Endodermal cell (in vitro differentiated cells): ENCODE data around the gene CDH23. TPM values are rescaled to one million over a fixed set of nuclear protein-coding genes. Genes with fewer than 3 reads are reported as not detected.
A peak's percentile ranks its signal among the peaks of the same experiment; 100 is the strongest.

Source experiments
- DNase-seq: peaks from one replicate; pipeline ENCODE4 v3.0.0-alpha.2; 2017
- H3K27ac ChIP-seq: 2 replicates; pipeline ENCODE4 v1.5.1; 2013; ENCODE audit warnings: mild to moderate bottlenecking, low read depth, low read length, moderate library complexity
- H3K27me3 ChIP-seq: 2 replicates; pipeline ENCODE4 v1.6.1; 2013; ENCODE audit warnings: mild to moderate bottlenecking, low read length, moderate library complexity; ENCODE audit not compliant: insufficient read depth, control insufficient read depth, poor library complexity, severe bottlenecking
- H3K36me3 ChIP-seq: 2 replicates; pipeline ENCODE4 v1.7.0; 2013; ENCODE audit warnings: mild to moderate bottlenecking, low read length, moderate library complexity; ENCODE audit not compliant: control insufficient read depth, insufficient read depth
- H3K4me1 ChIP-seq: one replicate; pipeline ENCODE4 v1.7.0; 2013; ENCODE audit warnings: low read length; ENCODE audit not compliant: control insufficient read depth, insufficient read depth
- H3K4me3 ChIP-seq: 2 replicates; pipeline ENCODE4 v1.5.1; 2013; ENCODE audit warnings: mild to moderate bottlenecking, low read length, moderate library complexity
- H3K9ac ChIP-seq: 2 replicates; pipeline ENCODE4 v1.6.1; 2013; ENCODE audit warnings: mild to moderate bottlenecking, low read length, moderate library complexity; ENCODE audit not compliant: poor library complexity, severe bottlenecking; ENCODE audit errors: extremely low read depth
- H3K9me3 ChIP-seq: 2 replicates; pipeline ENCODE4 v1.6.1; 2013; ENCODE audit warnings: mild to moderate bottlenecking, low read length, moderate library complexity; ENCODE audit not compliant: control insufficient read depth
- H3K27ac Mint-ChIP-seq: 2 replicates; pipeline ENCODE4 v1.8.0; 2020; ENCODE audit warnings: mixed read lengths
- H3K27me3 Mint-ChIP-seq: 2 replicates; pipeline ENCODE4 v1.8.0; 2021; ENCODE audit warnings: mild to moderate bottlenecking, mixed read lengths; ENCODE audit not compliant: insufficient read depth
- H3K36me3 Mint-ChIP-seq: 2 replicates; pipeline ENCODE4 v1.8.0; 2020; ENCODE audit warnings: low read depth, mixed read lengths
- H3K4me1 Mint-ChIP-seq: 2 replicates; pipeline ENCODE4 v1.8.0; 2020; ENCODE audit warnings: mixed read lengths
- H3K4me3 Mint-ChIP-seq: 2 replicates; pipeline ENCODE4 v1.8.0; 2020; ENCODE audit warnings: mild to moderate bottlenecking, moderate library complexity, mixed read lengths
- H3K9me3 Mint-ChIP-seq: 2 replicates; pipeline ENCODE4 v1.8.0; 2020; ENCODE audit warnings: mild to moderate bottlenecking, mixed read lengths
- WGBS, 2 experiments: methylation state at CpG; one replicate each; pipeline versions ENCODE4 v1.1.5 to v1.1.7; 2013; ENCODE audit warnings: missing lambda C conversion rate in 2 of 2, mixed read lengths in 1 of 2; ENCODE audit not compliant: insufficient coverage in 1 of 2, insufficient read length in 1 of 2; 5-methylcytosine and 5-hydroxymethylcytosine counted together
- total RNA-seq, 2 donors: library from RNA; stranded (reverse); fragmentation: NEBNext Ultra II Directional in 1 of 2; extraction: Animal tissue kit (Norgen Biotek cat#: 25700) in 1 of 2; gene quantifications; 2 replicates in 1 of 2; 3 replicates in 1 of 2; pipeline ENCODE4 v1.2.1, GENCODE V29; 2021
- TF ChIP-seq, protein P1 (sequence below): fragments of 200-600 bp; sonication (generic); conservative IDR thresholded peaks from 2 replicates; pipeline ENCODE4 v1.5.0; 2021; ENCODE audit warnings: antibody characterized with exemption, mild to moderate bottlenecking

Gene CDH23
- total RNA-seq, 2 donors from 2014 or later, result 2.1 to 4.2 TPM

DNA sequence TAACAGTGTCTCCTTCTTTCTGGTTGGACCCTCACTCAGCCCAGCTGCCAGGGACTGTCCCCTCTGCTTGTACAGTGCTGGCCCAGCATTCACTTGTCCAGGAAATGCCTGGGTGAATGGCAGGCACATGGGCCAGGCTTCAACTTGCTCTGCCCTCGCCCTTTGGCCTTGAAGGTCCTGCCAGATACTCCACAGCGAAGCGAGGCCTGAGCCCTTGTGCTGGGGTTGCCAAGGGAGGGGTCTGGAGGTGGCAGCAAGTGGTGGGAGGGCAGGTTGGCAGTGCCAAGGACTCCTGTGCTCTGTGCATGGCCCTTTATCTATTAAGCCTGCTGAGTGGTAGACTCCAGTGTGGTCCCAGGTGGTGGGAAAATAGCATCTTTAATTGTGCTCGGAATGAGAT is 75.7 kb downstream of the CDH23 start:
- H3K9ac ChIP-seq, result no peak overlapping the region
- H3K27me3 Mint-ChIP-seq, result no peaks in the 10 kb centered on the region
- no peak overlapping the region for H3K27ac Mint-ChIP-seq

DNA sequence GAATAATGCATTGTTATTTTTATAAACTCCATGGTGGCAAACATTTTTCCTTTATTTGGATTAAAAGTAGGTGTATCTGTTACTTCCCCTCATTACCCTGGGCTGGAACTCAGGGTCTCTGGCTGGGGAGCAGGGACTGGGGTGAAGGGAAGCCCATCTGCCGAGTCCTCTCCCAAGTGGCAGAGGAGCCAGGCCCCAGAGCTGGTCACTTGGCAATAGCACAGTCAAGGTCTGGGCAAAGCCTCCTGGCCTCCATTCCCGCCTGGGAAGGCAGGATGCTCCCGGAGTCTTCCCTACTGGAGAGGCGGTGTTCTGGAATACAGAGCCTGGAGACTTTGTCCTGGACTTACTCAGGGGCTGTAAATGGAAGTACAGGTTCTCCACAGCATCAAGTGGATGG is 76.2 kb downstream of the CDH23 start:
- H3K27me3 Mint-ChIP-seq, result no peaks in the 10 kb centered on the region
- WGBS, 2 experiments, result 94 to 97% methylated on average over 4 of the region's 4 CpGs
- no peak overlapping the region for H3K27ac Mint-ChIP-seq
- no peak for DNase-seq
- no peaks in the 10 kb centered on the region for H3K9me3 Mint-ChIP-seq
- H3K4me1 Mint-ChIP-seq, result peaks cover 7% of the 10 kb centered on the region
- Histone ChIP-seq H3K27me3 (no peaks in the 10 kb centered on the region), H3K9ac (no peak overlapping the region), H3K27ac (no peak overlapping the region), H3K9me3 (no peaks in the 10 kb centered on the region), H3K36me3 (no peaks in the 10 kb centered on the region), H3K4me1 (no peaks in the 10 kb centered on the region), H3K4me3 (no peak overlapping the region)
- H3K36me3 Mint-ChIP-seq, result no peaks in the 10 kb centered on the region
- TF ChIP-seq, protein P1, sequence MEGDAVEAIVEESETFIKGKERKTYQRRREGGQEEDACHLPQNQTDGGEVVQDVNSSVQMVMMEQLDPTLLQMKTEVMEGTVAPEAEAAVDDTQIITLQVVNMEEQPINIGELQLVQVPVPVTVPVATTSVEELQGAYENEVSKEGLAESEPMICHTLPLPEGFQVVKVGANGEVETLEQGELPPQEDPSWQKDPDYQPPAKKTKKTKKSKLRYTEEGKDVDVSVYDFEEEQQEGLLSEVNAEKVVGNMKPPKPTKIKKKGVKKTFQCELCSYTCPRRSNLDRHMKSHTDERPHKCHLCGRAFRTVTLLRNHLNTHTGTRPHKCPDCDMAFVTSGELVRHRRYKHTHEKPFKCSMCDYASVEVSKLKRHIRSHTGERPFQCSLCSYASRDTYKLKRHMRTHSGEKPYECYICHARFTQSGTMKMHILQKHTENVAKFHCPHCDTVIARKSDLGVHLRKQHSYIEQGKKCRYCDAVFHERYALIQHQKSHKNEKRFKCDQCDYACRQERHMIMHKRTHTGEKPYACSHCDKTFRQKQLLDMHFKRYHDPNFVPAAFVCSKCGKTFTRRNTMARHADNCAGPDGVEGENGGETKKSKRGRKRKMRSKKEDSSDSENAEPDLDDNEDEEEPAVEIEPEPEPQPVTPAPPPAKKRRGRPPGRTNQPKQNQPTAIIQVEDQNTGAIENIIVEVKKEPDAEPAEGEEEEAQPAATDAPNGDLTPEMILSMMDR, result no peak
- H3K4me3 Mint-ChIP-seq, result no peak overlapping the region

More for the DNA sequence above, 75.7 kb downstream of the CDH23 start:
- TF ChIP-seq, protein P1, result no peak
- Mint-ChIP-seq H3K9me3 (no peaks in the 10 kb centered on the region), H3K4me3 (no peak overlapping the region), H3K36me3 (no peaks in the 10 kb centered on the region), H3K4me1 (peaks cover 7% of the 10 kb centered on the region)
- Histone ChIP-seq H3K27ac (no peak overlapping the region), H3K4me3 (no peak overlapping the region), H3K9me3 (no peaks in the 10 kb centered on the region), H3K36me3 (no peaks in the 10 kb centered on the region), H3K4me1 (no peaks in the 10 kb centered on the region), H3K27me3 (no peaks in the 10 kb centered on the region)
- no peak for DNase-seq
- WGBS, 2 experiments, result 92 to 93% methylated on average over 2 to 4 of the region's 4 CpGs

DNA sequence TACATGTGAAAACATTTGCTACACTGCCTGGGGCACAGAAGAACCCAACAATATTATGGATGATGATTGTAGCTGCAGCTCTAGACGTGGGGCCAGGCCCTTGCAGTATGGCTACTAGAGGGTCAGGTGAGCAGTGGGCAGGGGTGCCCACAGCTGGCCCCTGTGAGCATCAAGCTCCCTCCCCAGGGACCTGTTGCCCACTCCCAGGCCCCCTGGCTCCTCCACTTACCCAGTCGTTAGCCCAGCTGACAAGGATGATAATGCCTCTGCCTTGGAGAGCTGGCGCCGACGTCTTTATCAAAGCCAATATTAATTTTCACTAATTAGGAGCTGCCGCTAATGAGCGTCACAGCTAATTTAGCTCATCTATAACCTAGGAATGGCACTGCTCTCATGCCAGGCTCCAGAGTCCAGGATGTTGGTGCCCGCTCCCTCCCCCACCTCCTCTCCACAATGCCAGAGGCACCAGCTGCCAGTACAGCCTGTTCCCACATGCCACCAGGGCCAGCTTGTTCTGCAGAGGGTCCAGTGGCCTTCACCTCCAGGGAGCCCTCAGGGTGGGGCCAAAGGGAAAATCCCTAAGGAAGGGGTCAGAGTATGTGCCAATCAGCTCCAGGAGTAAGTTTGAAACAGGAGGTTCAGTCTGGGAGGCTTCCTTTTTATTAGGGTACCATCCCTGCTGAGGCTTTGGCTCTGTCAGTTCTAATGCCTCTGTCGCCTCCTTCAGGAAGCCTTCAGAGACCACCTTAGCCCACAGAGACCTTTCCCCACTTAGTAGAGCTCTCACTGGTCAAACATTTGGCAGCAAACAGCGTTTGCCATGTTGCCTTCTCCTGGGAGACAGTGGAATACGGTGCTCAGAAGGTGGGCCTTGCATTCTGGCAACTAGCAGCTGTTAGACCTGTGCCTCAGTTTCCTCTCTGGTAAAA is 77.2 kb downstream of the CDH23 start:
- no peak overlapping the region for H3K27ac ChIP-seq
- DNase-seq, result no peak
- Mint-ChIP-seq H3K27ac (no peak overlapping the region), H3K36me3 (no peaks in the 10 kb centered on the region), H3K4me1 (peaks cover 7% of the 10 kb centered on the region), H3K9me3 (no peaks in the 10 kb centered on the region), H3K27me3 (no peaks in the 10 kb centered on the region), H3K4me3 (no peak overlapping the region)
- no peak overlapping the region for H3K4me3 ChIP-seq
- 89 to 90% methylated on average over 8 to 11 of the region's 11 CpGs for WGBS, 2 experiments
- no peak overlapping the region for H3K9ac ChIP-seq
- H3K27me3 ChIP-seq, result no peaks in the 10 kb centered on the region
- no peaks in the 10 kb centered on the region for H3K9me3 ChIP-seq
- H3K4me1 ChIP-seq, result no peaks in the 10 kb centered on the region
- H3K36me3 ChIP-seq, result no peaks in the 10 kb centered on the region
- TF ChIP-seq, protein P1, result peak; percentile 60
